HFFc6 (cell line): ENCODE data around the gene ST3GAL6. TPM values are rescaled to one million over a fixed set of nuclear protein-coding genes. Genes with fewer than 3 reads are reported as not detected.
A peak's percentile ranks its signal among the peaks of the same experiment; 100 is the strongest.

ENCODE experiments used
- DNase-seq: peaks from one replicate; pipeline ENCODE4 v3.0.0-alpha.2; 2018
- H3K27ac Mint-ChIP-seq: 2 replicates; pipeline ENCODE4 v1.8.0; 2020; ENCODE audit warnings: mild to moderate bottlenecking, mixed read lengths
- H3K27me3 Mint-ChIP-seq: 2 replicates; pipeline ENCODE4 v1.8.0; 2021; ENCODE audit warnings: mild to moderate bottlenecking, moderate library complexity, mixed read lengths; ENCODE audit not compliant: insufficient read depth
- H3K36me3 Mint-ChIP-seq: 2 replicates; pipeline ENCODE4 v1.8.0; 2021; ENCODE audit warnings: low read depth, mixed read lengths
- H3K4me1 Mint-ChIP-seq: 2 replicates; pipeline ENCODE4 v1.8.0; 2020; ENCODE audit warnings: low read depth, mixed read lengths
- H3K4me3 Mint-ChIP-seq: 2 replicates; pipeline ENCODE4 v1.8.0; 2020; ENCODE audit warnings: mild to moderate bottlenecking, moderate library complexity, mixed read lengths
- H3K9me3 Mint-ChIP-seq: 2 replicates; pipeline ENCODE4 v1.8.0; 2020; ENCODE audit warnings: mild to moderate bottlenecking, mixed read lengths
- total RNA-seq, 6 experiments: library from RNA; stranded (reverse); fragmentation: NEBNext Ultra II Directional; extraction: Animal tissue kit (Norgen Biotek cat#: 25700); gene quantifications; 2 replicates in 1 of 6; 3 replicates in 5 of 6; pipeline ENCODE4 v1.2.3, GENCODE V29; 2021
- TF ChIP-seq, protein P1 (sequence below): fragments of 200-600 bp; sonication (generic); IDR thresholded peaks from 2 replicates; pipeline ENCODE4 v1.5.0; 2021; ENCODE audit warnings: antibody characterized with exemption, mild to moderate bottlenecking

Gene ST3GAL6
- total RNA-seq, 6 experiments from 2014 or later: not detected

GRCh38 chr3:98775459-98776139, 12.5 kb downstream of the ST3GAL6 start:
- H3K4me1 Mint-ChIP-seq: peaks cover 36% of the 10 kb centered on the region
- H3K36me3 Mint-ChIP-seq: no peaks in the 10 kb centered on the region
- no peak overlapping the region for H3K4me3 Mint-ChIP-seq
- H3K9me3 Mint-ChIP-seq: no peaks in the 10 kb centered on the region
- DNase-seq: no peak
- H3K27ac Mint-ChIP-seq: no peak overlapping the region
- TF ChIP-seq, protein P1, sequence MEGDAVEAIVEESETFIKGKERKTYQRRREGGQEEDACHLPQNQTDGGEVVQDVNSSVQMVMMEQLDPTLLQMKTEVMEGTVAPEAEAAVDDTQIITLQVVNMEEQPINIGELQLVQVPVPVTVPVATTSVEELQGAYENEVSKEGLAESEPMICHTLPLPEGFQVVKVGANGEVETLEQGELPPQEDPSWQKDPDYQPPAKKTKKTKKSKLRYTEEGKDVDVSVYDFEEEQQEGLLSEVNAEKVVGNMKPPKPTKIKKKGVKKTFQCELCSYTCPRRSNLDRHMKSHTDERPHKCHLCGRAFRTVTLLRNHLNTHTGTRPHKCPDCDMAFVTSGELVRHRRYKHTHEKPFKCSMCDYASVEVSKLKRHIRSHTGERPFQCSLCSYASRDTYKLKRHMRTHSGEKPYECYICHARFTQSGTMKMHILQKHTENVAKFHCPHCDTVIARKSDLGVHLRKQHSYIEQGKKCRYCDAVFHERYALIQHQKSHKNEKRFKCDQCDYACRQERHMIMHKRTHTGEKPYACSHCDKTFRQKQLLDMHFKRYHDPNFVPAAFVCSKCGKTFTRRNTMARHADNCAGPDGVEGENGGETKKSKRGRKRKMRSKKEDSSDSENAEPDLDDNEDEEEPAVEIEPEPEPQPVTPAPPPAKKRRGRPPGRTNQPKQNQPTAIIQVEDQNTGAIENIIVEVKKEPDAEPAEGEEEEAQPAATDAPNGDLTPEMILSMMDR: no peak
- peaks cover 12% of the 10 kb centered on the region for H3K27me3 Mint-ChIP-seq

- Mint-ChIP-seq H3K9me3 (no peaks in the 10 kb centered on the region), H3K27me3 (peaks cover 8% of the 10 kb centered on the region), H3K36me3 (no peaks in the 10 kb centered on the region), H3K27ac (no peak overlapping the region), H3K4me3 (no peak overlapping the region), H3K4me1 (peaks cover 37% of the 10 kb centered on the region)
- no peak for DNase-seq
- TF ChIP-seq, protein P1: no peak
Observed at GRCh38 chr3:98776140-98776493, 13.0 kb downstream of the ST3GAL6 start.

DNA sequence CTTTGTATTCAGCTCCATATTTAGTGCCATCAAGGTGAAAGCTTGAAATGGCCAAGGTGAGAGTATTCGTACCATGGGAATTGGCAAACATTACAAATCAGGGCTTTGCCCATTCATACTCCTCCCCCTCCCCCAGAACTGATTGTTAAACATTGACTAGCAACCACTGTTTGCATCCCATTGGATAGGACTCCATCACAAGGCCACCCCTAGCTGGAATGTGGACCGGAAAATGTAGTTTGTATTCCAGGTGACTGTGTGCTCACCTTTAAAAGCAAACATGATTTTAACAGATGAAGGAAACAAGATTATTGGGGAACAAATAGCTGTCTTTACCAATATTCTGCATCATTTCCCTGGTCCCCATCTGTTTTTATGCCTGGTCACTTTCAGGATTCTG, 14.1 kb downstream of the ST3GAL6 start:
- H3K9me3 Mint-ChIP-seq: no peaks in the 10 kb centered on the region
- TF ChIP-seq, protein P1: no peak
- peaks cover 37% of the 10 kb centered on the region for H3K4me1 Mint-ChIP-seq
- H3K36me3 Mint-ChIP-seq: no peaks in the 10 kb centered on the region
- H3K4me3 Mint-ChIP-seq: no peak overlapping the region
- DNase-seq: no peak
- H3K27me3 Mint-ChIP-seq: peaks cover 8% of the 10 kb centered on the region
- no peak overlapping the region for H3K27ac Mint-ChIP-seq

DNA sequence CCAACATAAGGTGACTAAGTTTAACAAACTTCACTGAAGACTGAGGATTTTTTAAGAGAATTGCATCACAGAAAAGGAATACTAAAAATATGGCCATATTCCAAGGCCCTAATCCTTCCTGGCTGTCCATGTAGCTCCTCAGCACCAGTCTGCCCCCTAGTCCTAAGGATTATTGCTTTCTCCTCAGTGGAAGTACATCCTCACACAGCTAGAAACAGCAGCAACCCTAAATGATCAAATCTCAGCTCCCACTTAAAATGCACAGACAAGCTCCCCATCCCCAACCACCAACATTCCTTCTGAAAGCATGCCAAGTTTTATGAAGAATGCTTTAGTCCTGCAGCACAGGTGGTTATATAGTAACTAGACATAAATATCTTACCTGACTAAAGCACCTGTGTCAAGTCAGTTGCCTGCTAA, 14.7 kb downstream of the ST3GAL6 start:
- Mint-ChIP-seq H3K36me3 (no peaks in the 10 kb centered on the region), H3K4me3 (no peak overlapping the region), H3K9me3 (no peaks in the 10 kb centered on the region), H3K4me1 (peaks cover 37% of the 10 kb centered on the region), H3K27me3 (peaks cover 8% of the 10 kb centered on the region), H3K27ac (no peak overlapping the region)
- DNase-seq: peak; percentile 62
- TF ChIP-seq, protein P1: peak; percentile 9; the same call in 1 of the 2 replicates

DNA sequence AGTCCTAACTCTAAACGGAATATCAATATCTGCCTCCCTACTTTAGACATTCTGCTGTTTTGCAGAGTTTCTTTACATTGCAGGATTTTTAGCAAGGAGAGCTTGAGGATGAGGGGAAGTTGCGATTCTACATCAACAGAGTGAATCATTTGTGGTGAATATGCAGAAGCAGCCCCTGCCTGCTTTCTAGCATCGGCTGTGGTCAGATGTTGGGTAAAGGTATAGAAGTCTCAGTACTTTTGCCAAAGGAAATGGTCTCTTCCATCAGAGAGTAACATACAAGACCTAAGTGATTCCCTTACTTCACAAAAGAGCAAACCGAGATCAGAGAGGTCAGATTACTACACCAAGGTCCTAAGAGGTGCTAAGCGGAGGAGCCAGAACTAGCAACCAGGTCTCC, 15.2 kb downstream of the ST3GAL6 start:
- Mint-ChIP-seq H3K27ac (peak overlapping the region; percentile 82; the same call in 1 of the 2 replicates), H3K4me1 (peaks cover 41% of the 10 kb centered on the region), H3K27me3 (peaks cover 12% of the 10 kb centered on the region), H3K36me3 (no peaks in the 10 kb centered on the region), H3K9me3 (no peaks in the 10 kb centered on the region), H3K4me3 (peak overlapping the region; percentile 63; the same call in 1 of the 2 replicates)
- TF ChIP-seq, protein P1: no peak
- no peak for DNase-seq
